HepG2 (cell line): ENCODE data around the gene CAPN15. TPM values are rescaled to one million over a fixed set of nuclear protein-coding genes. Genes with fewer than 3 reads are reported as not detected.

Experiments used
- ATAD3A ChIP-seq: sonication (generic); formaldehyde crosslinking; IDR thresholded peaks from 2 replicates; pipeline ENCODE4 v1.4.0; 2020; ENCODE audit warnings: missing genetic modification reagents
- CREB1 ChIP-seq, 2 experiments: fragments of 450-650 bp in 1 of 2; IDR thresholded peaks; 2 replicates each; pipeline ENCODE4 v1.6.1; 2016 to 2017; ENCODE audit warnings: control low read depth in 1 of 2, mild to moderate bottlenecking in 1 of 2, missing compliant biosample characterization in 1 of 2, missing genetic modification characterization in 1 of 2
- ELK4 ChIP-seq: sonication (generic); formaldehyde crosslinking; IDR thresholded peaks from 2 replicates; pipeline ENCODE4 v1.9.0; 2021; ENCODE audit warnings: missing genetic modification reagents, borderline replicate concordance
- MIER3 ChIP-seq: IDR thresholded peaks from 2 replicates; pipeline ENCODE4 v1.6.1; 2016; ENCODE audit warnings: missing compliant biosample characterization, borderline replicate concordance
- MTA1 ChIP-seq: sonication (generic); formaldehyde crosslinking; IDR thresholded peaks from 2 replicates; pipeline ENCODE4 v1.4.0; 2020; ENCODE audit warnings: missing genetic modification reagents, mild to moderate bottlenecking, borderline replicate concordance
- MTA3 ChIP-seq: sonication (generic); formaldehyde crosslinking; IDR thresholded peaks from 2 replicates; pipeline ENCODE4 v1.4.0; 2020; ENCODE audit warnings: missing genetic modification reagents
- MYPOP ChIP-seq: sonication (generic); formaldehyde crosslinking; IDR thresholded peaks from 2 replicates; pipeline ENCODE4 v1.8.1; 2023; ENCODE audit warnings: mild to moderate bottlenecking, moderate library complexity, missing genetic modification reagents
- NAIF1 ChIP-seq: sonication (generic); formaldehyde crosslinking; IDR thresholded peaks from 2 replicates; pipeline ENCODE4 v1.5.0; 2020; ENCODE audit warnings: mild to moderate bottlenecking, missing genetic modification reagents, borderline replicate concordance
- NFE2L2 ChIP-seq: fragments of 150-350 bp; IDR thresholded peaks from 2 replicates; pipeline ENCODE4 v1.6.1; 2014; ENCODE audit warnings: low read length
- REL ChIP-seq: sonication (generic); formaldehyde crosslinking; conservative IDR thresholded peaks from 2 replicates; pipeline ENCODE4 v1.8.0; 2022; ENCODE audit warnings: mild to moderate bottlenecking, missing genetic modification reagents, moderate library complexity
- RFX5 ChIP-seq: IDR thresholded peaks from 2 replicates; pipeline ENCODE4 v1.6.1; 2011; ENCODE audit warnings: low read depth, low read length, improper control_type of control experiment
- SNAPC2 ChIP-seq: sonication (generic); formaldehyde crosslinking; IDR thresholded peaks from 2 replicates; pipeline ENCODE4 v1.8.1; 2022; ENCODE audit warnings: mild to moderate bottlenecking, missing genetic modification reagents
- ZBTB21 ChIP-seq: sonication (generic); formaldehyde crosslinking; IDR thresholded peaks from 2 replicates; pipeline ENCODE4 v1.4.0; 2020; ENCODE audit warnings: missing genetic modification reagents
- ZBTB49 ChIP-seq: sonication (generic); formaldehyde crosslinking; IDR thresholded peaks from 2 replicates; pipeline ENCODE4 v1.4.0; 2020; ENCODE audit warnings: missing genetic modification reagents, borderline replicate concordance
- ZFP36L1 ChIP-seq: sonication (generic); formaldehyde crosslinking; IDR thresholded peaks from 2 replicates; pipeline ENCODE4 v1.8.0; 2022; ENCODE audit warnings: mild to moderate bottlenecking, missing genetic modification reagents, moderate library complexity
- ZNF207 ChIP-seq: fragments of 450-650 bp; IDR thresholded peaks from 2 replicates; pipeline ENCODE4 v1.6.1; 2016; ENCODE audit warnings: antibody characterized with exemption, borderline replicate concordance
- ZNF431 ChIP-seq: sonication (generic); formaldehyde crosslinking; IDR thresholded peaks from 2 replicates; pipeline ENCODE4 v1.9.0; 2022; ENCODE audit warnings: missing genetic modification reagents, low read depth, mild to moderate bottlenecking, borderline replicate concordance
- ZNF512B ChIP-seq: sonication (generic); formaldehyde crosslinking; IDR thresholded peaks from 2 replicates; pipeline ENCODE4 v1.5.1; 2020; ENCODE audit warnings: missing genetic modification reagents, mild to moderate bottlenecking, borderline replicate concordance
- ZNF557 ChIP-seq: sonication (generic); formaldehyde crosslinking; IDR thresholded peaks from 2 replicates; pipeline ENCODE4 v1.4.0; 2020; ENCODE audit warnings: missing genetic modification reagents
- ZNF652 ChIP-seq: IDR thresholded peaks from 2 replicates; pipeline ENCODE4 v1.6.1; 2016; ENCODE audit warnings: low read depth, borderline replicate concordance
- ZNF724P ChIP-seq: sonication (generic); formaldehyde crosslinking; IDR thresholded peaks from 2 replicates; pipeline ENCODE4 v1.8.0; 2022; ENCODE audit warnings: missing genetic modification reagents, borderline replicate concordance
- ZNF776 ChIP-seq: sonication (generic); formaldehyde crosslinking; IDR thresholded peaks from 2 replicates; pipeline ENCODE4 v1.4.0; 2020; ENCODE audit warnings: mild to moderate bottlenecking, missing genetic modification reagents
- ZNF878 ChIP-seq: sonication (generic); formaldehyde crosslinking; IDR thresholded peaks from 2 replicates; pipeline ENCODE4 v1.8.1; 2023; ENCODE audit warnings: mild to moderate bottlenecking, missing genetic modification reagents, moderate library complexity
- polyA plus RNA-seq, 8 experiments: library from polyadenylated mRNA; depleted of rRNA in 3 of 8; stranded (reverse) in 7 of 8; unstranded in 1 of 8; fragments of >200 nt; fragmentation: Illumina TruSeq in 4 of 8; extraction: Trizol in 4 of 8; gene quantifications; 2 replicates each; pipeline versions ENCODE4 v1.2.1 to v1.2.3, GENCODE V29; 2011 to 2016; ENCODE audit warnings: low read depth in 4 of 8, missing spikeins in 1 of 8, mixed read lengths in 1 of 8; ENCODE audit not compliant: insufficient read depth in 1 of 8
- total RNA-seq, 5 experiments: library from RNA; depleted of rRNA; stranded (reverse); fragments of >200 nt; fragmentation: Illumina TruSeq; extraction: Trizol; gene quantifications; 2 replicates each; pipeline ENCODE4 v1.2.3, GENCODE V29; 2016; ENCODE audit warnings: low read depth in 1 of 5

CAPN15 gene
- total and polyA plus RNA-seq, 2 of the 13 experiments (the other 11 are each of a cell fraction or from before 2014, with no cell fraction given): 14.9 to 24.5 TPM

DNA sequence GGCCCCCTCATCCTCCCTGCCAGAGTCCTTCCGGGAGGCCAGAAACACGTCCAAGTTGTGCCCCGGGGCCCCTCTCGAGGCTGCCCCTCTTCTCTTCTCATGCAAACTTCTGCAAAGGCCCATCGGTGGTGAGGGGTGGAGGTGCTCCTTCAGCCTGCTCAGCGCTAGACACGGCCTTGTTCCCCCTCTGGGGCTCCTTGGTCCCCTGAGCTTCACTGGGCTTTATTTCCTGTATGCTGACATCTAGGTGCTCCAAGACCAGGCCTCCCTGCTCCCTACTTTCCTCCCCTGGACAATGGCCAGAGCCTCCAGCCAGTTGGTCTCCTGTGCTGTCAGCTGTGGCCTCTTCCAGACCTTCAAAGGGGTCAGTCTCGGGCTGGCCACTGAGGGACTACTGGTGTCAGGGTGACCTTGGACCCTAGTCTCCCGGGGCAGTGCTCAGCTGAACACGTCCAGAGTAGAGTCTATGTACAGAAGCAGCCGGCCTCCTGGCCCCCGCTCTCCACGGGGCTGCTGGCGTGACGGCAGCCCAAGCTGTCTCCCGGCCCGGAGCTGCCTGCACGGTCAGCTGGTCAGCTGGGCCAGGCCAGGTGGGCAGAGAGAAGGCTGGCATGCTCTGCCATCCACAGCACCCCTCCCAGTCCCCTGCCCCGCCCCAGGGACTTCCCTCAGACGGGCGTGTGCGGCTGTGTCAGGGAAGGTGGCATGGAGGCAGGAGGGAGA, 30.9 kb downstream of the CAPN15 start (continued):
- TF ChIP-seq ZBTB49 (CRISPR knock-in tag): no peak
- TF ChIP-seq ZNF557: no peak
- TF ChIP-seq ZNF776 (CRISPR knock-in tag): no peak
- peak; percentile 56; the same call in 1 of the 2 replicates for TF ChIP-seq MIER3 (CRISPR knock-in tag)
- TF ChIP-seq NFE2L2: no peak
- TF ChIP-seq ZNF431 (CRISPR knock-in tag): no peak
- peak; percentile 55; the same call in 1 of the 2 replicates for TF ChIP-seq ZNF878 (CRISPR knock-in tag)
- TF ChIP-seq ZNF512B (CRISPR knock-in tag): no peak
- no peak for TF ChIP-seq ZBTB21 (CRISPR knock-in tag)
- TF ChIP-seq RFX5: no peak
- TF ChIP-seq MYPOP (CRISPR knock-in tag): peak; percentile 77; the same call in 1 of the 2 replicates
- TF ChIP-seq ZNF652: peak; percentile 56; the same call in 1 of the 2 replicates
- TF ChIP-seq ATAD3A (CRISPR knock-in tag): no peak
- TF ChIP-seq MTA3 (CRISPR knock-in tag): no peak
- no peak for TF ChIP-seq ZNF207
- TF ChIP-seq CREB1 (IDR thresholded peaks at IDR 0.05): no peak
- TF ChIP-seq CREB1 (CRISPR knock-in tag; IDR thresholded peaks at IDR 0.05): no peak
- TF ChIP-seq REL (CRISPR knock-in tag): no peak
- TF ChIP-seq SNAPC2: peak; percentile 68; the same call in 1 of the 2 replicates
- TF ChIP-seq ELK4 (CRISPR knock-in tag): no peak
- 0 out of 2 replicates have a peak, but pooled peaks have one; percentile 77 for TF ChIP-seq NAIF1
- peak; percentile 99 for TF ChIP-seq MTA1 (CRISPR knock-in tag)
- no peak; the same call in 1 of the 2 replicates for TF ChIP-seq ZNF724P (CRISPR knock-in tag)
- TF ChIP-seq ZFP36L1 (CRISPR knock-in tag): no peak
